Stomach smooth muscle (tissue), 2 donors: Measurements from ENCODE around the gene DRAM2.

ENCODE experiments used
- H3K27ac ChIP-seq: one replicate; pipeline ENCODE4 v1.7.0; 2013; ENCODE audit warnings: mild to moderate bottlenecking, low read length, inconsistent platforms
- H3K27me3 ChIP-seq, 2 donors: one replicate each; pipeline ENCODE4 v1.7.0; 2013; ENCODE audit warnings: low read length in 2 of 2; ENCODE audit not compliant: insufficient read depth in 2 of 2, control insufficient read depth in 1 of 2
- H3K36me3 ChIP-seq, 2 donors: one replicate each; pipeline ENCODE4 v1.7.0; 2013; ENCODE audit warnings: low read length in 2 of 2; ENCODE audit not compliant: control insufficient read depth in 2 of 2, insufficient read depth in 2 of 2
- H3K4me1 ChIP-seq: one replicate; pipeline ENCODE4 v1.7.0; 2013; ENCODE audit warnings: low read length; ENCODE audit not compliant: control insufficient read depth, insufficient read depth
- H3K4me3 ChIP-seq, 2 donors: one replicate each; pipeline ENCODE4 v1.7.0; 2013; ENCODE audit warnings: low read length in 2 of 2
- H3K9ac ChIP-seq, 2 donors: one replicate each; pipeline ENCODE4 v1.7.0; 2013; ENCODE audit warnings: low read length in 2 of 2, mild to moderate bottlenecking in 1 of 2
- H3K9me3 ChIP-seq, 2 donors: one replicate each; pipeline ENCODE4 v1.7.0; 2013; ENCODE audit warnings: low read length in 2 of 2; ENCODE audit not compliant: control insufficient read depth in 2 of 2
- donor health status: healthy.
- donor health status: Pancreatic carcinoma.

DRAM2 gene

DNA sequence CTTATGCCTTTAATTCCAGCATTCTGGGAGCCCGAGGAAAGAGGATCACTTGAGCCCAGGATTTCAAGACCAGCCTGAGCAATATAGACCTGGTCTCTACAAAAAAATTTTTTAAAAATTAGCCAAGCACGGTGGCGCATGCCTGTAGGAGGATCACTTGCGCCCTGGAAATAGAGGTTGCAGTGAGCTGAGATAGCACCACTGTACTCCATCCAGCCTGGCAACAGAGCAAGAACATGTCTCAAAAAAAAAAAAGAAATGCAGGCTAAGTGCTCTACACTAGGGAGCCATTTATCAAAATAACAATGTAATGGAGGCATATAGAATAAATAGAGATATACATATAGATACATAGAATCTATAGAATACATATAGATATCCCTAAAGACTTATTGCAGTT is 23.5 kb upstream of the DRAM2 start:
- Histone ChIP-seq H3K9me3 (no peaks in the 10 kb centered on the region), H3K36me3 (peaks cover 11% of the 10 kb centered on the region in 2 donors), H3K4me1 (no peaks in the 10 kb centered on the region), H3K27ac (no peak overlapping the region), H3K4me3 (no peak overlapping the region), H3K9ac (no peak overlapping the region), H3K27me3 (no peaks in the 10 kb centered on the region)

DNA sequence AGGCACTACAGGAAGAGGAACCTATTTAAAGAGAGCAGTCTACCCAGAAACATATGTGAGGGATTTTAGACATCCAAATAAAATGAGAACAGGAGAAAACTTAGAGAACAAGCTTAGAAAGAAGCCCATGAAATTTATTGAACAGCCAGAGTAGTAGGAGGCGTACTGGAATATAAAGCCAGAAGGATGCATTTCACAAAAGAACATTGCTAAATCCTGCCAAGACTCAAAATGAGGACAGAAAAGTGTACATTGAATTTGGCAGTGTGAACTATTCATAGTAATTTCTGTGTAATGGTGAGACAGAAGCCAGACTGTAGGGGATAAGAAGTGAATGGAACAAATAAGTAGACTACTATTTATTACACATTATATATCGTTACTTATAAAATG is 22.6 kb upstream of the DRAM2 start:
- no peaks in the 10 kb centered on the region for H3K4me1 ChIP-seq
- no peak overlapping the region for H3K27ac ChIP-seq
- H3K36me3 ChIP-seq, result peaks cover 5 to 11% of the 10 kb centered on the region in 2 donors
- H3K9ac ChIP-seq, result no peak overlapping the region
- H3K9me3 ChIP-seq, result no peaks in the 10 kb centered on the region
- H3K27me3 ChIP-seq, result no peaks in the 10 kb centered on the region
- H3K4me3 ChIP-seq, result no peak overlapping the region

DNA sequence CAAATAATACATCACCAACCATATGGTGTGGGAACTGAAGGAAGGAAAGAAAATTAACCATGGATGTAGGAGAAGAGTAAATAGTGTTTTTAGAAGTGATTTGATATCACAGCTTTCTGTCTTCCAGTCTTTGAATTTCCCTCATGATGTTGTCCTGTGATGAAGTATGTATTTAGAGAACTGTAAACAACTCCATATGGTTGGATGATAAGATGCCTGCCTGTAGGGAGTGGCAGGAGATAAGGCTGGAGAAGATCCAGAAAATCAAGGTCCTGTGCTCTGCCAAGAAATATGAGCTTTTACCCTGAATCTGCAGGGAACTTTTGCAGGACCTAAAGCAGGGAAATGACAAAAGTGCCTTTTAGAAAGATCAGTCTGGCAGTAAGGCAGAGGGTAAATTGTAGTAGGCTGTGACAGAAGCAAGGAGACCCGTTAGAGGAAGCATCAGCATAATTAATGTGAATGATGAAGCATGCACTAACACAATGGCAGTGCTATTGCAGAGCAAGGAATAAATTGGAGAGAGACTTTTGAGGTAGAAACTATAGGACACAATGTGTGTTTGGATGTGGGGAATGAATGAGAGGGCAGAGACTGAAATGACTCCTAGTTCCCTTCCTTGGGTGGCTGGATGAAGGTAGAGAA is 22.1 kb upstream of the DRAM2 start:
- H3K9ac ChIP-seq, result no peak overlapping the region
- no peaks in the 10 kb centered on the region for H3K4me1 ChIP-seq

DNA sequence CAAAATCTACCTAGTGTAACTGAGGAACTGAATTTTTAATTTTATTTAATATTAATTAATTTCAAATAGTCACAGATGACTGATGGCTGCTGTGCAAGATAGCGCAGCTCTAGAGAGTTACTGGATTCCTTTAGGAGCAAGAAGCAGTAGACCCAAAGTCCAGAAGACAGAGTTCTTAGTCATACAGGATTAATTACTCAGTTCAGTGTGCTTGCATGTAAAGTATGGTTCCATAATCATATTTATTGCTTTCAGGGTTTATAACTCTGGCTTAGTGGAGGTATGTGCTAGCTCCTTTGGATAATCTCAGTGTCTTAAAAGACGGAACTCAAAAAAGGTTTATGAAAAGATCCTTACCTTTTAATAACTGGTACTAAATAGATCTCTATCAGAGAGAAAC is 17.5 kb upstream of the DRAM2 start:
- no peak overlapping the region for H3K27ac ChIP-seq
- no peaks in the 10 kb centered on the region for H3K4me1 ChIP-seq
- no peak overlapping the region for H3K9ac ChIP-seq
- H3K4me3 ChIP-seq, result no peak overlapping the region
- H3K9me3 ChIP-seq, result no peaks in the 10 kb centered on the region
- H3K27me3 ChIP-seq, result no peaks in the 10 kb centered on the region
- H3K36me3 ChIP-seq, result peaks cover 10 to 14% of the 10 kb centered on the region in 2 donors

More for the DNA sequence above, 22.1 kb upstream of the DRAM2 start:
- no peaks in the 10 kb centered on the region for H3K27me3 ChIP-seq
- no peaks in the 10 kb centered on the region for H3K9me3 ChIP-seq
- peaks cover 5 to 11% of the 10 kb centered on the region in 2 donors for H3K36me3 ChIP-seq
- H3K4me3 ChIP-seq, result no peak overlapping the region
- no peak overlapping the region for H3K27ac ChIP-seq

DNA sequence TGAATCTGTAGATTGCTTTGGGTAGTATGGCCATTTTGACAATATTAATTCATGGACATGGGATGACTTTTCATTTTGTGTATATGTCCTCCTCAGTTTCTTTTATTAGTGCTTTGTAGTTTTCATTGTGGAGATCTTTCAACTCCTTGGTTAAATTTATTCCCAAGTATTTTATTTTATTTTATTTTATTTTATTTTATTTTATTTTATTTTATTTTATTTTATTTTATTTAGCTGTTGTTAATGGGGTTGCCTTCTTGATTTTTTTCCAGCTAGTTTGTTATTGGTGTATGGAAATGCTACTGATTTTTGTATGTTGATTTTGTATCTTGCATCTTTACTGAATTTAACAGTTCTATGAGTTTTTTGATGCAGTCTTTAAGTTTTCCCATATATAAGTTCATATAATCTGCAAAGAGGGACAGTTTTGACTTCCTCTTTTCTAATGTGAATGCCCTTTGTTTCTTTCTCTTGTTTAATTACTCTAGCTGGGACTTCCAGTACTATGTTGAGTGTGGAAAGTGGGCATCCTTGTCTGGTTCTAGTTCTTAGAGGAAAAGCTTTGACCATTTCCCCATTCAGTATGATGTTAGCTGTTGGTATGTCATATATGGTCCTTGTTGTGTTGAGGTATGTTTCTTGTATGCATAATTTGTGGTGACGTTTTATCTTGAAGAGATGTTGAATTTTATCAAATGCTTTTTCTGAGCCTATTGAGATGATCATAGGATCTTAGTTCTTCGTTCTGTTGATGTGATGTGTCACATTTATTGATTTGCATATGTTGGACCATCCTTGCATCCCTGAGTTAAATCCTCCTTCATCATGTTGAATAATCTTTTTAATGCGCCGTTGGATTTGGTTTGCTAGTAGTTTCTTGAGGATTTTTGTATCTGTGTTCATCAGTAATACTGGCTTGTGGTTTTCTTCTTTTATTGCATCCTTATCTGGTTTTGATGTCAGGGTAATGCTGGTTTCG is 14.4 kb upstream of the DRAM2 start:
- H3K36me3 ChIP-seq, result peaks cover 6 to 9% of the 10 kb centered on the region in 2 donors
- no peak overlapping the region for H3K9ac ChIP-seq

DNA sequence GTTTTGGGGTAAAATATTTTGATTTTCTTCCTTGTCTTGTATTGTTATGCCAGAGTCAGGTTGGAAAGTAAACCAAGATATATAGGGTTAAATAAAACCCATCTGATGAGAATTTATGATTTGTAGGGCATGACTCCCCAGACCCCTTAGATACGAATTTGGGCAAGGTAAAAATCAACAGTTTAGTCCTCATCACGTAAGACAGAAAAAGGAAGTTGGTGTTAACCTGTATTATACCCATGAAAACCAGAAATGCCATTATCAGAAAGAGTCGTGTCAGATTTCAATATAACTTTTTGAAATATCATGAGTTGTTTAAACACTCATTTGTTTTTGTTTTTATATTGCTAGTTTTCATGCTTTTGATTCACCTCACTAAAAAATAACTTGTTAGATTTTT is 11.9 kb upstream of the DRAM2 start:
- no peaks in the 10 kb centered on the region for H3K9me3 ChIP-seq
- H3K9ac ChIP-seq, result no peak overlapping the region
- peaks cover 11 to 20% of the 10 kb centered on the region in 2 donors for H3K36me3 ChIP-seq
- no peaks in the 10 kb centered on the region for H3K27me3 ChIP-seq
- no peak overlapping the region for H3K27ac ChIP-seq
- no peak overlapping the region for H3K4me3 ChIP-seq
- no peaks in the 10 kb centered on the region for H3K4me1 ChIP-seq

More for the DNA sequence above, 14.4 kb upstream of the DRAM2 start:
- Histone ChIP-seq H3K4me3 (no peak overlapping the region), H3K4me1 (no peaks in the 10 kb centered on the region), H3K27ac (no peak overlapping the region), H3K27me3 (no peaks in the 10 kb centered on the region), H3K9me3 (no peaks in the 10 kb centered on the region)

DNA sequence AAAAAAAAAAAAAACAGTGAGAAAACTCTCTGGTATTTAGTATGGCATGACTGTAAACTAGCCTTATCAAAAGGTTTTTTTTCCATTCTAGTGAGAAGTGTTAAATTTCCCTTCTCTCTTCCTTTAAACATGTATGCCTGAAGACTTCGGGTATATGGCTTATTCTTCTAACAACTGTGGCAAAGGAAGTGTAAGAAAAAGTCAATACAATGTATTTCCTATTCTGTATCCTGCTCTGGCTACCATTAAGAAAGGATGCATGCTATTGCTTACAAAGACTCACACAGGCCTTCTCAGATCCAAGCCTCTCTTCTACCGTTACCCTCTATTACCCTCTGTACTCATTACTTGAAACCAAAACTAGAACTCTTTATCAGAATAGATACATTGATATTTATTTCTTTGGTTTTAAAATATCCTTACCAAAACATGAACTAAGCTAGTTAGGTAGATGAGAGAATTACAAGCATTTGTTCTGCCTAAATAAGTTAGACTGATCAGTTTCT is 8.5 kb upstream of the DRAM2 start:
- no peak overlapping the region for H3K27ac ChIP-seq
- no peaks in the 10 kb centered on the region for H3K27me3 ChIP-seq
- no peaks in the 10 kb centered on the region for H3K4me1 ChIP-seq
- H3K36me3 ChIP-seq, result peaks cover 11 to 18% of the 10 kb centered on the region in 2 donors
- no peak overlapping the region for H3K9ac ChIP-seq
- no peak overlapping the region for H3K4me3 ChIP-seq
- H3K9me3 ChIP-seq, result no peaks in the 10 kb centered on the region

DNA sequence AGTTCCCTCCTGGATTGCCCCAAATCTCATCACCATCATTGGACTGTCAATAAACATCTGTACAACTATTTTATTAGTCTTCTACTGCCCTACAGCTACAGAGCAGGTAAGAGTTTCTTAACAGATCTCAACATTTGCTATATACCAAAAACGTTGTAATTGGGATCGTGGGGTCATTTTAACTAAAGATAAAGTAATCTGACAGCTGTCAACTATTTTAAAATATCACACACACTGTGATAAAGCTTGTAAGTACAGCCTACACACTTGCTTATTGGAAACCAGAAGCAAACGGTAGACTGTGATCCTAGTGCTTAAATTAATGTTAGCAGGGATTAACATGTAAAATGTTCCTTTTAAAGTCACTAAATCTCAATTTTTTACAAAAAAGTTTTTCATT is 8.1 kb upstream of the DRAM2 start:
- H3K36me3 ChIP-seq, result peaks cover 8 to 17% of the 10 kb centered on the region in 2 donors

DNA sequence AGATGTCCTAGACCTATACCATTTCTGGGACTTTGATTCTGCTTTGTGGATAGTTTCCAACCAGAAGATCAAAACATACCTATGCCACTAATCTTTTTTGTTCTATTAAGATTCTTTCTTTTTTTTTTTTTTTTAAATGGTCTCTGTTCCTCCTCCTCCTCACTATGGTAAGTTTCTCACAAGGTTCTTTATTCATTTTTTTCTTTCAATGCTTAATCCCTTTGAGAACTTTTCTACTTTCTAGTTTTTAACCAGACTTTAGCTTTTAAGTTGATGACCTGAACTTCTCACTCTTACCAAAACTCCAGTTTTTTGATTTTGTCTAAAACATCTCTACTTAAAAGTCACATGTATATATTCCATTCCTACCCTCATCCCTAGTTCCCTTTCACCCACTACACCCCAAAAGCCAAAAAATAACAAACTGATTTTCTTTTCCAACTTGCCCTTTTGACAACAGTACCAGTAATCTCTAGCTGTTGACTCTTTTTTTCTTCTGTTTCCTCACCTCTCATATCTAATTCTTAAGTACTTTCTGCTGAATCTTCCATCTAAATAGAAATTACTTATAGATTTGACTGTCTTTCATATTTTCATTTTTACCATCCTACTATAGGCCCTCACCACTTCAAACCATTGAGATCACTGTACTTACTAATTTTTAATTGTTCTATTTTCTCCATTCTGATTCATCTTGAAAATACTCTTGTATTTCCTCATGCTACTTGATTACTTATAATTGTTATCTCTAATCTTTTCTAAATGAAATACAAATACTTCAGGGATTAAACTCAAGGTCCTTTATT is 6.3 kb upstream of the DRAM2 start:
- no peak overlapping the region for H3K4me3 ChIP-seq
- H3K27me3 ChIP-seq, result no peaks in the 10 kb centered on the region
- H3K9me3 ChIP-seq, result no peaks in the 10 kb centered on the region
- no peak overlapping the region for H3K27ac ChIP-seq
- peaks cover 8 to 15% of the 10 kb centered on the region in 2 donors for H3K36me3 ChIP-seq
- H3K9ac ChIP-seq, result no peak overlapping the region
- peaks cover under 1% of the 10 kb centered on the region for H3K4me1 ChIP-seq

More for the DNA sequence above, 8.1 kb upstream of the DRAM2 start:
- Histone ChIP-seq H3K27ac (no peak overlapping the region), H3K4me1 (no peaks in the 10 kb centered on the region), H3K9me3 (no peaks in the 10 kb centered on the region), H3K4me3 (no peak overlapping the region), H3K27me3 (no peaks in the 10 kb centered on the region), H3K9ac (no peak overlapping the region)

DNA sequence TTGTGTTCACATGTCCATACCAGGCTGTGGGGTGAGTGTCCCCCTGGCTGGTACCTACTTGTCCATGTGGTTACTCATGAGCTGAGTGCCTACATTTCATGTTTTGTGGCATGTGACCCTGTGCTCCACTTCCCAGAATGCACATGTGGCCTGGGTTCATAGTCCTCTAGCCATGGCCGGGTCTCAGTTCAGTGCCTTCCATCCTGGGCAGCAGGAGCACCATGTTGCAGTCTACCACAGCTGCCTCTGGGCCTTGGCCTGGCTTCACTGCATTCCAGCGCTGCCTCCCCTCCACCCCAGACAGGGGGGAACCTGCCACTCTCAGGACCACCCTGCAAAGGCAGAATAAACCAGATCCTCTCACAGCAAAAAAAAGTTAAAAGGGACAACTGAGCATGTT is 5.6 kb upstream of the DRAM2 start:
- Histone ChIP-seq H3K9ac (no peak overlapping the region), H3K4me1 (peaks cover 6% of the 10 kb centered on the region), H3K27me3 (no peaks in the 10 kb centered on the region)

More for the DNA sequence above, 5.6 kb upstream of the DRAM2 start:
- Histone ChIP-seq H3K4me3 (no peak overlapping the region), H3K27ac (no peak overlapping the region), H3K36me3 (peaks cover 8 to 15% of the 10 kb centered on the region in 2 donors), H3K9me3 (no peaks in the 10 kb centered on the region)
